Stimulated activated CD4-positive, alpha-beta T cell treated with anti-CD3 and anti-CD28 coated beads, Interleukin-1b, Interleukin-23, amount 100 ng/mL, for 1 hour (primary cell): ENCODE measurements around the gene CKLF.

Experiments used
- DNase-seq, 2 donors: peaks; one replicate each; pipeline ENCODE4 v3.0.0-alpha.2; 2020; ENCODE audit warnings: low read depth in 2 of 2

Gene CKLF

DNA sequence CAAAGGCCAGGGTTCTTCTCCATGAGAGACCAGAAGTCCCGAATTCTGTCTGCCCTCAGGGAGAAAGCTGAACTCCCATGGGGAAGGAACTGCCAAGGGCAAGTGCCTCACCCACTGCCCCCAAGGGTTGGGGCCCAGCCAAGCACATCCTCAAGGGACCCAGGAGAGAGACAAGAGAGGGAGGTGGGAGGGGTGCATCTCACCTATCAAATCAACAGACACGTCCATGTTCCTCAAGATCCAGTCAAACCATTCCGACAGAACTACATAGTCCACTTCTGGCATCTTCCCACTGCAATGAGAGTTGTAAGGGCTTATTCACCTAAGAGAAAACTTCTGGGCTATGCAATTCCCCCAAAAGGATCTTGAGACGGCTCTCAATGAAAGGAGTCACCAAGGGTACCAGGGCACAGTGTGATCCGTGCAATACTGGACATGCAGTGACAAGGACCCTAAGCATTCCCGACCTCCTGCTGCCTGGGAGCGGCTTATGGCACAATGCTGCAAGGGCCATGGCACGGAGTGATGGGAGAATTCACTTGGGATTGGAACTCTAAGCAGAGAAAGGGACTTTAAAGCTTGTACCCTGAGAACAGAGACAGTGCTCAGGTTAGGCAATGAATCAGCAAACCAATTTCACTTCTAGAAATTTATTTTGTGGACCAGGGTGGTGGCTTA is 34.7 kb upstream of the CKLF start:
- DNase-seq: no peak

DNA sequence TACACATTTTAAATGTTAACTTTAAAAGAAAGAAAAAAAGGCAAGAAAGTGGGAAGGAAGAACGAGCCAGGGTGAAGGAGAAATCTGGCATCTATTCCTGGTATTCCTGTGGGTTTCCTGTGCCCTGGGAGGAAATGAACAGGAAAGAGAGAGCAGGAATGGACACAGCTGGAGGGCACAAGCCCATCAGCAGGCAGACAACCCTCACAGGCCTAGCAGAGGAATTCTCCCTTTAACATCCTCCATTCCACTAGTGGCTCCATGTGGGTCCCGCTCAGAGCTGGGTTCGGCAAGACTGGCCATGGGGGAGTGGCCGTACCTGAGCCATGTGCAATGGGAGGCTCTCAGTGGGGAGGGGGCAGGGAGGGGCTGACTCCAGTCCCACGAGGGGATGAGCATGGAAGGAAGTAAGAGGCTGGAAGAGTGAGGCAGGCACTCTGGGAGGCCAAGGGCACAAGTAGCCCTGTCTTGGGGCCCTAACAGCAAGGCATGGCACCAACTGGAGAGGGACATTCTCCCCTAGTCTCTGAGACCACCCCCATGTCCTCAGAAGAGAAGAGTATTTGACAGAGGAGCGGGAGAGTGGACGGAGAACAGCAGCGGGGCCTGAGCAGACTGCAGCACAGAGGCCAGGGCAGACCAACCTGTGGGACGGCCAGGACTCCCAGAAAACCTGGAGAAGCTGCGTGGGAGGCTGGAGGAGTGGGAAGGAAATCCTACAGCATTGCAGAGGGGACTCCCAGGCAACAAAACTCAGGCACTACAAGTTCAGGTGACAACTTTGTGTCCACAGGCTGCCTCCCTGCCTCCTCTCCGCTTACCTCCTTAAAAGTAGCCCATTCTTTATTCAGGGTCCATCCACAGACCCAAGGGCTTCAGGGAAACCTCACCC is 32.6 kb upstream of the CKLF start:
- no peak for DNase-seq

DNA sequence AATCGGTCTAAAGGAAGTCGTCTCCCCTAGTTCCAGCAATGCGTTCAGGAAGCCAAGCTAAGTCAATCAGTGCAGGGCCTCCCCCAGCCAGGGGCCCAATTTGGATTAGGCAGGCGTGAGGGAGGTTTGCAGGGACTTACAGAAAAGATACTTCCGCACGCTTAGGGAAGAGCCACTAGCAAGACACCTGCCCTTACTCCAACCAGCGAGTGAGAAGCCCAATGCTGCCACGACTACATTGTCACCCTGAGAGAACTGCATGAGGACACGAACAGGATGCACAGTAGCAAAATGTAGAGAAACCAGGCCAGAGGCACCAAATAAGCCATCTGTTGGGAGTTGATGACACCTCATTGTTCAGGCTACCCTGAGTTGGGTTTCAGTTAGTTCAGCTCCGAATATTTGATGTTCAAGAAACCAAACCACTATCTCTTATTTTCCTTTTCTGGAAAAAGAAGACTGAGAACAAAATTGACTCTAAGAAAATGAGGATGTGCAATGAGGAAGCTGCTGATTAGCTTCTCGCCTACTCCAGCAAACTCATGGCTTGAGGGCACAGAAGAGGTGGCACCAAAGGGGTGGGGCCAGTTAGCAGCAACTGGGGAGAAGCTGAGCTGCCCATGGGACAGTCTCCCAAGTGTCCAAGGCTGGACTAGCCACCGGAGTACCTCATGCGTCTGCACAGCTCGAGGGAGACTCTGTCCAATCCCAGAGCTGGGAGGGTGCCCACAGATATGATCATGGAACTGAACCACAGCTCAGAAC is 31.8 kb upstream of the CKLF start:
- no peak for DNase-seq

DNA sequence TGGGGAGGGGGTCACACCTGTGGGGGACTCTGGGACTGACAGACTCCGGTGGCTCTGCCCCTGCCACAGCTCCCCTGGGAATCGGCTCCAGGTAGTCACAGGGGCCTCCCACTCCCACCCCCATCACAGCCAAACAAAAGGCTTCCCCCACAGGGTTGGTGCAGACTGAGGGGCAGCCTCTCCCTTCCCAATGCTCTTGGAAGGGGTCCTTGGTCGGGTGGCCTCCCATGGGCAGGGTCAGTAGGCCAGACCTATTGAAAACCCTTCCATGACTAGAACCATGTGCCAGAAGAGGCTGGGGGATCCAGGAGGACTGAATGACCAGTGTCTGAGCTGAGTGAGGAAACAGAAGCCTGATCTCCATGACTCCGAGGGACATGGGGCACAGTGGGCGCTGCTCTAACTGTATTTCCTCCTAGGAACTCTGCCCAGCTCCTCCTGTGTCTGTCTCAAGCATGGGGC is 31.1 kb upstream of the CKLF start:
- no peak for DNase-seq

DNA sequence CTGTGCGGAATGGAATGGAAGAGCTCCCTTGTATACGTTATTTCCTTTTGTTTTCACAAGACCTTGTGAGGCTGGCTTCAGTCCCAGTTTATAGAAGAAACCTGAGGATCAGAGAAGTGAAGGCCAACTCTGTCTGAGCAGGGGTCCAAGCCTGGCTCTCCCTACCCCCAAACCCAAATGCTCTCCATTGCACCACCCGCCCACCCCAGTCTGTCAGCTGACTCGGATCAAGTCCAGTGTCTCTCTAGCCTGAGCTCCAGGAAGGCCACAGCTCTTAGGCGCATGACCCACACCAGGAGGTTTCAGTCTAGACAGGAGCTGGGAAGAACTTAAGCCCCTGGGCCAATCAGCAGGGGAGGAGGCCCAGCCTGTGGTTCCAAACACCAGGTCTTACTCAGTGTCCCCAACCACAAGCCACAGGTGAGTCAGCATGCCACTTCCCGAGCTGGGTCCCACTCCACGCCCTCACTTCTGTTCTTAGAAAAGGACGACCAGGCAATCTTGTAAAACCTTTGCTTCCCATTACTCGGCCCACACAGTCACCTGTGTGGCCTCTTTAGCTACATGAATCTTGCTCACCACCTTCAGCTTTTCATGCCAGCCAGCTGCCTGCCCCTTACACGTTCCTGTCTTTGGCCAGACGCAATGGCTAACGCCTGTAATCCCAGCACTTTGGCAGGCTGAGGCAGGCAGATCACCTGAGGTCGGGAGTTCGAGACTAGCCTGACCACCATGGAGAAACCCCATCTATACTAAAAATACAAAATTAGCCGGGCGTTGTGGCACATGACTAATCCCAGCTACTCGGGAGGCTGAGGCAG is 30.2 kb upstream of the CKLF start:
- peak; percentile 66 to 79 for DNase-seq

DNA sequence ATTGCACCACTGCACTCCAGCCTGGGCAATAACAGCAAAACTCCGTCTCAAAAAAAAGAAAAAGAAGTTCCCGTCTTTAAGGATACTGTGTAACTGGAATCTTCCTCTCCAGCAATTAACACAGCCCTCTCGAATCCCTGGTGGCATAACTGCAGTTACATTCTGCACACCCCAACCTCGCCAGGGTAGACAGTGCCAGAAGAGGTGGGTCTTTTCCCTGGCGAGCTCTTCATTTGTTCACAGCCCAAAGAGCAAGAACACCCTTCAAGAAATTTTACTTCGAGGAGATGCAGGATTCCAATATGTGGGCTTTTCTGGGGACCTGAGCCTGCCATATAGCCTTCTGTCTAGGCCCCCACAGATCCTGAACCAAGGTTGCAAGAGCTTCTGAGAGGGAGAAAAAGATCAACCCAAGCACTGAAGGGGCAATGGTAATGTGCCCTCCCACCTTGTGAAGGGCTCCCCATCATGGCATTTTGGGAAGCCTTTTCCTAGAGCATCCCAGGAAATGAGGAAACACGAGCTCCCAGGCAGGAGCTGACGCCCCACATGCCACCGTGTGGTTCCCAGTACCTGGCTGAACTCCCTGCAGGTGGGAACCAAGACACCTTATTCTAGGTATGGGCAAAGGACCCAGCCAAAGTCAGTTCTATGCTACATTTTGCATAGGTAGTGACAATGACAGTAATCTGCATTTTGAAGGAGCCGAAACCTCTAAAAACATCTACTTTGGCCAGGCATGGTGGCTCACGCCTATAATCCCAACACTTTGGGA is 29.4 kb upstream of the CKLF start:
- no peak for DNase-seq

DNA sequence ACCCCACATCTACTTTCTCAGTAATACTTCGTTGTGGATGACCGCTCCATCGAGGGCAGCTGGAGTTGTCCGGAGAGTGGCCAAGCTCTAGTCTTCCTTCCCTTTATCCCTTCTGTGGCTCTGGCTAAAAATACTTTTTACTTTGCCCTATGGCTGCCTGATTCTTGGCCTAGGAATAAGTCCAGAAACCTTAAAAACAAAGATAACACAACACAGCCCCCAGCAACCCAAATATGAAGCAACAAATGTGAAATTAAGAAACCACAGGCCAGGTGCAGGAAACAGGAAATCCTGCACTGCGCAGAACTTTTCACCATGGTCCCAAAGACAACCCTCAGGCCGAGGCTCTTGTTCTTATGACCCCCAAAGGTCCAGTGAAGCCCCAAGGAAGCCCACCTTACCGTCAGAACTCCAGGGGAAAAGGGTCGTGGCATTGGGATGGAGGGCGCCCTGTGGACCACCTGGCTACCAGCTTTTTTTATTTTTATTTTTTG is 28.5 kb upstream of the CKLF start:
- no peak for DNase-seq

DNA sequence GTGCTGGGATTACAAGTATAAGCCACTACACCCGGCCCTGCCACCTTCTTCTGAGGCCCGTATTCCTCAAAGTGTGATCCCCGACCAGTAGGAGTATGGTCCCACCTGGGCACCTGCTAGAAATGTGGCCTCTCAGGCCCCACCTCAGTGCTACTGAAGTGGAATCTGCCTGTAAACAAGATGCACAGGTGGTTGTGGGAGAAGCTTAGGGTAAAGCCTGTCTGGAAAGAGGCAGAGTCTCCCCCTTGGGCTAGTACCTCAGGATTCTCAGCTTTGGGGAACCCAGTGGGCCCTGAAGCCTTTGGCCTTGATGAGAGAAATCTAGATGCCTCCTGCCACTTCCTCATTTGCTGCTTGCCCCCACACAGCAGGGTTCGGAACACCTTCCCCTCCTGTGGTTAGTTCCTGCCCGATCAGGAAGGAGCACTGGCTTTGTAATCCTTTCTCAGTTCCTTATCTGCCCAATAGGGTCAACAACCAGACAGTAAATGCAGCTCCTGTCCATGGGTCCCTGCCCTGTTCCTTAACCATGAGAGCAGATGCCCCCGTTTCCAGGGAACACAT is 27.7 kb upstream of the CKLF start:
- DNase-seq: no peak

DNA sequence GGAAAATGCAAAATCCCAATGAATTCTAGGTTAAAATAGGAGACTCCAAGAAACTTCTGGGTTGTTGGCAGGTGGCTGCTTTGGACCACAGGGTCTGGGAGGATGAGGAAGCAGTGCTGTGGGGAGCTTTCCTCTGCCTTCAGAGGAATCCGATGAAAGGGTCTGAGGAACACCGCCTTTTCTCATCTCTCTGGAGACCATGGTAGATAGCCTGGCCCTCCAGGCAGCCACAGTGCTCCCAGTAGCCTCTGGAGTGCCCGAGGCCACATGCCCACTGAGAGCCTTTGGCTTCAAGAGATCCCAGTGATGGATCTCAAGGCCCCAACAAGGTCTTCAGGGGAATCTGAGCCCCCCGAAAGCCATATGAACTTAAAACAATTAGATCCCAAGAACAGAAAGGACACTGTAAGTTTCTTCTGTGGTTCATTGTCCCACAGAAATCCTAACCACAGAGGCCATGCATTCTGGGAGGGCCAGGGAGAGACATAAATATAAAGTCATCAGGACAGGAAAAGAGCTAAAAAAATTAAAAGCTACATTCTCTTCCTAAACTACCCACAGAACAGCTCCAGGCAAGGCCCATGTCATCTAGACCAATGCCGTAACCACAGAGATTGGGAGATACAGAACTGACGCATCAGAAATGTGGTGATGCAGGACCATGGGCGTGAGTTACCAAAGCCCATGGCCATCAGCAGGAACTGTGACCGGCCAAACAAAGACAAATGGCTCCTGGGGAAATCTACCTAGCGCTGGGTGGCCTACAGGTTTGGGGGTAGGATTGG is 26.8 kb upstream of the CKLF start:
- no peak for DNase-seq

DNA sequence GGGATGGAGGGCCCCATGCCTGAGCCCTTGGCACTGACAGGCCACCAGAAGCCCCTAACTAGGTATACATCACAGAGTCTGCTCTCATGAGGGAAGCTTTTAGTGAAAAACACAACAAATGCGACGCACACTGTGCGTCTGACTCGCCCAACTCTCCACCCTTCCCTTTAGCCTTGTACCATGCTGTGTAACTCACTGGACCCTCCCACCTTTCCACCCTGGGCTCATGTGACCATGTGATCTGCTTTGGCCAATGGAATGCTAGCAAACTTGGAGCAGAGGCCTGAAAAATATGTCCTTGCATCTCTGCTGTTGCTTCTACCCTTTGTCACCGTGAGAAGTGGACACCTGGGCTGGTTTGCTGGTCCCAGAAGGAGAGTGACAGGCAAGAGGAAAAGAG is 24.1 kb upstream of the CKLF start:
- no peak for DNase-seq

DNA sequence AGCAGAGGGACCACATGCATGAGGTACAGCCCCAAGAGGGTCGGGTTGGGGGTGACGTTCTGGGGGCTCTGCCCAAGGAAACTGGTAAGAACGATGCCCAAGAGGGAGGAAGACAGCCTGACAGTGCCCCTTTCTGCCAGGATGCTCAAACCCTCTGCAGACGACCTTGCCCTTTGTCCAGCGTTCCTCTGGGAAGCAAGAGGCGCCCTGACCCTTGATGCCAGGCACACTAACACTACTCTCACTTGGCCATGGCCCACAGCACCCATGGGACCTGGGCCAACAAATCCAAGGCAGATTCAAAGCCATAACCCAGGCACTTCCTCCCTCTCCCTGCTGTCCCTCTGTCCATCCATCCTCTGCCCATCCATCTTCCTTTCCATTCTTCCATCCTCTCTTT is 22.9 kb upstream of the CKLF start:
- no peak for DNase-seq

DNA sequence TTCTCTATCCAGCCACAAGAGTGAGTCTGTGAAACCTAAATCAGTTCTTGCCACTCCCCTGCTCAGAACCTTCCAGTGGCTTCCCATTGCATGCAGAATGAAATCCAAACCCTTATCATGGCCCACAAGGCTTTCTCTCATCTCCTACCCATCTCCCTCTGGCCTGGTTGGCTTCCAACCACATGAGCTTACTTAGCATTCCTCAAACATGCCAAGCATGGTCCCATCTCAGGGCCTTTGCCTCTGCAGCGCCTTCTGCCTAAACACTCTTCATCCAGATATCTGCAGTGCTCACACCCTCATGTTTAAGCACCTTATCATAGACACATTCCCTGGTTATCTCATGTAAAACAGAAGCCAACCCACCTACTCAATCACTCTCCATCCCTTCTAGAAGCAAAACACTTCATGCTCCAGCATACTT is 18.0 kb upstream of the CKLF start:
- no peak for DNase-seq

DNA sequence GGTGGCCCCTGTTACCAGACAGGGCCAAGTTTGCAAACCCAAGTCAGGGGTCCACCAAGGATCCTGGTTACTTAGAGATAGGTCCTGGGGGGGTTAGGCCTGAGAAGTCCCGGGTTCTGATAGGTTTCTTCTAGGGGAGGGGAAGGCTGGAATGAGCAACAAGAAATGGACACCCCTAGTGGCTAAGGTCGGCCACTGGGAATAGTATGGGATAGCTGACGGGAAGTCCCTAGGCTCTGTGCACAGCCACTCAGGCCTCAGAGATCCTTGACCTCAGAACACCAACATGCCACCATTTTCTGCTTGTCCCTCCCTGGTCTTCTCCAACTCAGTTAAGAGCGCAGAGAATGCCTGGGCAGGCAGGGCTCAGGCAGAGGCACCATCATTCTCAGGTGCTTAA is 15.9 kb upstream of the CKLF start:
- no peak for DNase-seq

DNA sequence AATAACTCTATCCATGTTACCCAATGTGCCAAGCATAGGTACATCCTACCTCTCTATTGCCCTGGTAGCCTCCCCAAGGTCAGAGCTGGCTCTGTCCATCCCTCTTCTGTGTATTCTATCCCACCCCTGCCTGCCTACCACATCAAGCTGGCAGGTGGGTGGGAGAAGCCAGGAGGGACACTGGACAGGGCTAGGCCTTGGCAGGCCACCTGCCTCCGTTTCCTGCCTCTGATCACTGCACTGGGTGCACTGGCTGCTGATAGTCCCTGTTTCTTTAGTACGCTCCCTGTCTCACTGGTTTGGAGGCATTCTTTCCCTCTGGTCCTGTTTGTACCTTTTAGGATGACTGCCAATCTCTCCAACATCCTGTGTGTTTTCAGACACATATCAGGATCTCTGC is 15.1 kb upstream of the CKLF start:
- DNase-seq: no peak

DNA sequence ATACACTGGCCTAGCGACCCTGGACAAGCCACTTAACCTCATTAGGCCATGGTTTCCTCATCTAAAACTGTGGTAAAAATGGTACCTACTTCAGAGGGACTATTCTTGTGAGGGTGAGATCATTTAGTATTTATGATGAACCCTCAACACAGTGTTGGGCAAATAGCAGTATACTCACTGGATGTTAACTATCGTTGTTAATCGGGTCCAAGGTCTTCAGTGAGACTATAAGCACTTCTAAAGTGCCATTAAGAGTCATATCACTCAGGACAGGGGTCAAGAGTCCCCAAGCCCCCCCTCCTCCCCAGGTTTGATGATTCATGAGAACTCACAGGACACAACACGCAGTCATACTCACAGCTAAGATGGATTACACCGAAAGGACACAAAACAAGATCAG is 13.5 kb upstream of the CKLF start:
- no peak for DNase-seq

DNA sequence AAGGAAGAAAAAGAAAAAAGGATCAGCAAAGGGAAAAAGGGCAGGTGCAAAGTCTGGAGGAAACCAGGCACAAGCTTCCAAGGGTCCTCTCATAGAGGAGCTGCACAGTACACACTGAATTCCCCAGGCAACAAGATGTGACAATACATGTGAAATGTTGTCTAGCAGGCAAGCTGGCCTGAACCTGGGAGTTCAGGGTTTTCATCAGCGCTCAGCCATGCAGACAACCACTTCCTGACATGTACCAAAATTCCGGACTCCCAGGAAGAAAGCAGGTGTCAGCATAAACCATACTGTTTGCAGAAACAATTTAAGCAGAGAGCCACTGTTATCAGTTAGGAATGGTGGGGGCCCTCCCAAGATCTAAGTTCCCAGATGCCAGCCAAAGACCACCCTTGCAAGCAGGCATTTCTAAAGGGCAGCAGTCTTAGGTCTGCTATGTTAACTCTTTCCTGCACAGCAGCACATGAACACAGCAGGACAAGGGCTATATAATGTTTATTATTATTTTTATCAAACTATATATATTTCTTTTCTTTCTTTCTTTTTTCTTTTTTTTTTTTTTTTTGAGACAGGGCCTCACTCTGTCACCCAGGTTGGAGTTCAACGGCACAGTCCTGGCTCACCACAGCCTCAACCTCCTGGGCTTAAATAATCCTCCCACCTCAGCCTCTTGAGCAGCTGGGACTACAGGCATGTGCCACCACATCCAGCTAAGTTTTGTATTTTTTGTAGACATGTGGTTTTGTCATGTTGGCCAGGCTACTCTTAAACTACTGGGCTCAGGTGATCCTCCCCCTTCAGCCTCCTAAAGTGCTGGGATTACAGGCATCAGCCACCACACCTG is 12.5 kb upstream of the CKLF start:
- DNase-seq: no peak

DNA sequence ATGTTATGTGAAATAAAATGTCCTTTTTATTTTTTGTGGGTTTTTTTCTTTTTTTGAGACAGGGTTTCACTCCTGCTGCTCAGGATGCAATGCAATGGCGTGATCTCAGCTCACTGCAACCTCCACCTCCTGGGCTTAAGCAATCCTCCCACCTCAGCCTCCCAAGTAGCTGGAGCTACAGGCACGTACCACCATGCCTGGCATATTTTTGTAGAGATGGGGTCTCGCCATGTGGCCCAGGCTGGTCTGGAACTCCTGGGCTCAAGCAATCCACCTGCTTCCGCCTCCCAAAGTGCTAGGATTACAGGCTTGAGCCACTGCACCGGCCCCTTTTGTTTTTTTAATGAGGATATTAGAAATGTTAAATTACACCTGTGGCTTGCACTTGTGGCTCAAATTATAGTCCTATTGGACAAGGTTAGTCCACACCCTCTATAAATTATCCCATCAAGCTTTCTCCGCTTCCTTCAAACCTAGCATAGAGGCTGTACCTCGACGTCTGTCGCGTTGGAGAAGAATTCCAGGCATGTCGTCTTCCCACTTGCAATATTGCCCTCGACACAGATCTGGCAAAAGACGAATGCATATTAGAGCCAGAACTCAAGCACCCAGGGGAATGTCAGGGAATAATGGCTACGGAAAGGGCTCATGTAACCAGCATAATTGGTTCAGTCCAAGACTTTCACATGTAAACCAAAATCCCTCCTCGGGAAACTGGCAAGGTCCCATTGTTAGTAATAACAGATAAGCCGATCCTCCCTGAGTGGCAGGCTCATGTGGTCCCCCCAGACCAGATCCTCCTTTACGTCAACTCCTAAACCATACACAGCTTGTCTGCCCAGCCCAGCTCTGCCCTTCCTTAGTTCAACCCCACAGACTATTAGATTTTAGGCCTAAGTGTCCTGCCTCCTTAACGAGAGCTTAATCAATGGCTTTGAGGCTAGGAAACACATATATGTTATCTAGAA is 10.7 kb upstream of the CKLF start:
- no peak for DNase-seq
